Measurements from ENCODE around the gene SLCO1C1. TPM values are rescaled to one million over a fixed set of nuclear protein-coding genes. Genes with fewer than 3 reads are reported as not detected.
A peak's percentile ranks its signal among the peaks of the same experiment; 100 is the strongest.

Gene SLCO1C1
- not detected in 2 replicates for polyA plus RNA-seq (2011; rRNA removed)
- polyA minus RNA-seq (2011; rRNA and poly(A)+ RNA removed), result not detected in 2 replicates

GRCh38 chr12:20695232-20695631 is at the start of gene SLCO1C1:
Gene SLCO1C1 (plus strand): TSS chr12:20695332. CDS start chr12:20699577, 4,245 bp downstream.
- no peak for DNase-seq (ENCODE audit: low read depth)
- no peak for TF ChIP-seq CTCF (IDR thresholded peaks at IDR 0.05; ENCODE audit: insufficient read depth, low read depth, low read length)
- H3K27me3 ChIP-seq (ENCODE audit: control insufficient read depth, insufficient read depth, low read length), result no peaks in the 10 kb centered on the region
- H3K36me3 ChIP-seq (ENCODE audit: control insufficient read depth, insufficient read depth, low read length), result no peaks in the 10 kb centered on the region
- CTCF ChIA-PET, result no interaction called here
- no peak within 1 kb of the TSS for H3K4me3 ChIP-seq (ENCODE audit: low read depth, low read length)
- POLR2A ChIA-PET, result no interaction called here

- POLR2A ChIA-PET, result no interaction called here
- no peaks in the 10 kb centered on the region for H3K27me3 ChIP-seq (ENCODE audit: control insufficient read depth, insufficient read depth, low read length)
- peak; percentile 64 for TF ChIP-seq CTCF (IDR thresholded peaks at IDR 0.05; ENCODE audit: insufficient read depth, low read depth, low read length)
- CTCF ChIA-PET, result no interaction called here
- H3K4me3 ChIP-seq (ENCODE audit: low read depth, low read length), result no peak overlapping the region
- no peaks in the 10 kb centered on the region for H3K36me3 ChIP-seq (ENCODE audit: control insufficient read depth, insufficient read depth, low read length)
- no peak for DNase-seq (ENCODE audit: low read depth)
Observed at GRCh38 chr12:20646239-20646827, 48.8 kb upstream of the SLCO1C1 start.

- Histone ChIP-seq H3K27me3 (ENCODE audit: control insufficient read depth, insufficient read depth, low read length) (no peaks in the 10 kb centered on the region), H3K4me3 (ENCODE audit: low read depth, low read length) (no peak overlapping the region), H3K36me3 (ENCODE audit: control insufficient read depth, insufficient read depth, low read length) (no peaks in the 10 kb centered on the region)
- ChIA-PET CTCF (no interaction called here), POLR2A (no interaction called here)
- DNase-seq (ENCODE audit: low read depth), result no peak
- TF ChIP-seq CTCF (IDR thresholded peaks at IDR 0.05; ENCODE audit: insufficient read depth, low read depth, low read length), result no peak
Observed at GRCh38 chr12:20653871-20654270, 41.3 kb upstream of the SLCO1C1 start.

- Histone ChIP-seq H3K36me3 (ENCODE audit: control insufficient read depth, insufficient read depth, low read length) (no peaks in the 10 kb centered on the region), H3K4me3 (ENCODE audit: low read depth, low read length) (no peak overlapping the region), H3K27me3 (ENCODE audit: control insufficient read depth, insufficient read depth, low read length) (no peaks in the 10 kb centered on the region)
- TF ChIP-seq CTCF (IDR thresholded peaks at IDR 0.05; ENCODE audit: insufficient read depth, low read depth, low read length), result no peak
- ChIA-PET POLR2A (no interaction called here), CTCF (no interaction called here)
- no peak for DNase-seq (ENCODE audit: low read depth)
Observed at GRCh38 chr12:20656600-20656999, 38.5 kb upstream of the SLCO1C1 start.

GRCh38 chr12:20657496-20657895 is 37.6 kb upstream of the SLCO1C1 start:
- no peak for DNase-seq (ENCODE audit: low read depth)
- ChIA-PET CTCF (no interaction called here), POLR2A (no interaction called here)
- TF ChIP-seq CTCF (IDR thresholded peaks at IDR 0.05; ENCODE audit: insufficient read depth, low read depth, low read length), result no peak
- no peak overlapping the region for H3K4me3 ChIP-seq (ENCODE audit: low read depth, low read length)
- H3K27me3 ChIP-seq (ENCODE audit: control insufficient read depth, insufficient read depth, low read length), result no peaks in the 10 kb centered on the region
- H3K36me3 ChIP-seq (ENCODE audit: control insufficient read depth, insufficient read depth, low read length), result no peaks in the 10 kb centered on the region
